HepG2 (cell line): ENCODE data around the gene RHBDL1. TPM values are rescaled to one million over a fixed set of nuclear protein-coding genes. Genes with fewer than 3 reads are reported as not detected.

Source experiments
- ATAC-seq: fragments of 200-7000 bp; cut with Tn5 transposase; 3 replicates; pipeline ENCODE4 v1.9.1; 2020; ENCODE audit warnings: mild to moderate bottlenecking, moderate library complexity
- BruUV-seq: library from RNA; stranded (reverse); fragments of 400-500 nt; replicated peaks from 2 replicates; lab custom pipeline; 2021; lab: Mats Ljungman, UMichigan
- CTCF ChIA-PET: fragments of 300-600 bp; formaldehyde crosslinking; extraction: SDS; loops from one replicate; lab custom pipeline; 2021; ENCODE audit warnings: low total read pairs, inconsistent platforms, low intra/inter-chr PET ratio; lab: Yijun Ruan, JAX
- POLR2A ChIA-PET: fragments of 350-600 bp; sonication (Branson Sonifier 250); formaldehyde crosslinking; loops from one replicate; lab custom pipeline; 2020; ENCODE audit warnings: antibody characterized with exemption, inconsistent platforms; lab: Yijun Ruan, JAX
- DNase-seq: peaks from one replicate; pipeline ENCODE4 v3.0.0-alpha.2; 2015; ENCODE audit warnings: low spot score
- FAIRE-seq: peaks from 3 replicates; lab custom pipeline; 2011; peaks lifted over from hg19 to GRCh38; lab: Jason Lieb, UNC
- H2AFZ ChIP-seq: one replicate; pipeline ENCODE4 v1.6.1; 2011; ENCODE audit warnings: low read length, inconsistent platforms
- H3K27ac ChIP-seq: fragments of 300-600 bp; 3 replicates; pipeline ENCODE4 v1.8.0; 2011; ENCODE audit warnings: mixed run types, mild to moderate bottlenecking, mixed read lengths, low read length, inconsistent platforms; ENCODE audit not compliant: insufficient read depth; ENCODE audit errors: extremely low read length
- H3K27me3 ChIP-seq, 2 experiments: fragments of 200-600 bp in 1 of 2; 2 replicates in 1 of 2; 3 replicates in 1 of 2; pipeline versions ENCODE4 v1.6.0 to v1.8.0; 2011; ENCODE audit warnings: low read length in 2 of 2, mild to moderate bottlenecking in 2 of 2, moderate library complexity in 2 of 2, inconsistent platforms in 1 of 2; ENCODE audit not compliant: insufficient read depth in 2 of 2, control insufficient read depth in 1 of 2
- H3K36me3 ChIP-seq, 2 experiments: fragments of 200-600 bp in 1 of 2; replicated peaks in 1 of 2; 2 replicates in 1 of 2; 3 replicates in 1 of 2; pipeline versions ENCODE4 v1.5.1 to v1.8.0; 2011; ENCODE audit warnings: low read length in 2 of 2, inconsistent platforms in 1 of 2; ENCODE audit not compliant: insufficient read depth in 2 of 2, control insufficient read depth in 1 of 2
- H3K4me1 ChIP-seq: 2 replicates; pipeline ENCODE4 v1.5.1; 2012; ENCODE audit warnings: low read length, inconsistent platforms; ENCODE audit not compliant: insufficient read depth
- H3K4me2 ChIP-seq: 2 replicates; pipeline ENCODE4 v1.6.0; 2011; ENCODE audit warnings: low read depth, low read length, inconsistent platforms
- H3K4me3 ChIP-seq, 3 experiments: fragments of 200-600 bp in 1 of 3; sonication (generic), shearing (Covaris generic) in 1 of 3; replicated peaks in 1 of 3; 2 replicates each; pipeline ENCODE4 v1.5.1; 2011 to 2016; ENCODE audit warnings: low read length in 3 of 3, inconsistent platforms in 2 of 3, low read depth in 2 of 3, mild to moderate bottlenecking in 2 of 3, control low read depth in 1 of 3, mixed read lengths in 1 of 3; ENCODE audit not compliant: insufficient read depth in 1 of 3
- H3K79me2 ChIP-seq: one replicate; pipeline ENCODE4 v1.6.1; 2011; ENCODE audit warnings: low read length, inconsistent platforms; ENCODE audit not compliant: insufficient read depth
- H3K9ac ChIP-seq: 2 replicates; pipeline ENCODE4 v1.6.0; 2011; ENCODE audit warnings: mild to moderate bottlenecking, low read depth, low read length, inconsistent platforms; ENCODE audit not compliant: insufficient read depth
- H3K9me3 ChIP-seq: 2 replicates; pipeline ENCODE4 v1.5.1; 2012; ENCODE audit warnings: mild to moderate bottlenecking, low read length
- H4K20me1 ChIP-seq: 2 replicates; pipeline ENCODE4 v1.6.0; 2011; ENCODE audit warnings: inconsistent platforms, mild to moderate bottlenecking, low read length, moderate library complexity; ENCODE audit not compliant: insufficient read depth
- AGO2 ChIP-seq: fragments of 200-400 bp; formaldehyde crosslinking; optimal IDR thresholded peaks from 2 replicates; pipeline ENCODE3; 2017; ENCODE audit warnings: mild to moderate bottlenecking, low read depth, low read length, moderate library complexity
- HNRNPL ChIP-seq: fragments of 200-400 bp; formaldehyde crosslinking; IDR thresholded peaks from 2 replicates; pipeline ENCODE4 v1.6.1; 2017; ENCODE audit warnings: mild to moderate bottlenecking, low read depth, low read length
- MXD1 ChIP-seq: sonication (generic); formaldehyde crosslinking; IDR thresholded peaks from 2 replicates; pipeline ENCODE4 v1.4.0; 2020; ENCODE audit warnings: mild to moderate bottlenecking, missing genetic modification reagents
- POLR2A ChIP-seq, 2 experiments: IDR thresholded peaks; 2 replicates each; pipeline ENCODE4 v1.6.1; 2011; ENCODE audit warnings: low read depth in 2 of 2, low read length in 2 of 2, mild to moderate bottlenecking in 1 of 2, moderate library complexity in 1 of 2; ENCODE audit not compliant: insufficient read depth in 1 of 2
- RBFOX2 ChIP-seq: fragments of 200-400 bp; formaldehyde crosslinking; IDR thresholded peaks from 2 replicates; pipeline ENCODE4 v1.6.1; 2017; ENCODE audit warnings: low read depth, mild to moderate bottlenecking, low read length
- RFX1 ChIP-seq: fragments of 450-650 bp; IDR thresholded peaks from 2 replicates; pipeline ENCODE4 v1.6.1; 2017
- SSRP1 ChIP-seq: IDR thresholded peaks from 2 replicates; pipeline ENCODE4 v1.6.1; 2016; ENCODE audit warnings: control low read depth
- ZGPAT ChIP-seq: IDR thresholded peaks from 2 replicates; pipeline ENCODE4 v1.6.1; 2016; ENCODE audit warnings: mild to moderate bottlenecking
- WGBS: methylation state at CpG from one replicate; pipeline ENCODE4 v1.1.6; 2017; ENCODE audit warnings: low lambda C conversion rate; 5-methylcytosine and 5-hydroxymethylcytosine counted together
- in situ Hi-C: cut with HindIII; loops from 2 replicates; pipeline ENCODE4 v1.10.0; 2017; ENCODE audit warnings: low pct_unique_long_range_greater_than_20kb; ENCODE audit not compliant: extremely low pct_ligation_motif_present
- intact Hi-C: fragments of 100-400 bp; cut with micrococcal nuclease; formaldehyde crosslinking; loops from one replicate; pipeline ENCODE4 v1.10.0; 2022; ENCODE audit not compliant: unreplicated experiment
- polyA plus RNA-seq, 8 experiments: library from polyadenylated mRNA; depleted of rRNA in 3 of 8; stranded (reverse) in 7 of 8; unstranded in 1 of 8; fragments of >200 nt; fragmentation: Illumina TruSeq in 4 of 8; extraction: Trizol in 4 of 8; gene quantifications; 2 replicates each; pipeline versions ENCODE4 v1.2.1 to v1.2.3, GENCODE V29; 2011 to 2016; ENCODE audit warnings: low read depth in 4 of 8, missing spikeins in 1 of 8, mixed read lengths in 1 of 8; ENCODE audit not compliant: insufficient read depth in 1 of 8
- total RNA-seq, 5 experiments: library from RNA; depleted of rRNA; stranded (reverse); fragments of >200 nt; fragmentation: Illumina TruSeq; extraction: Trizol; gene quantifications; 2 replicates each; pipeline ENCODE4 v1.2.3, GENCODE V29; 2016; ENCODE audit warnings: low read depth in 1 of 5

The RHBDL1 gene
- total and polyA plus RNA-seq, 2 of the 13 experiments (the other 11 are each of a cell fraction or from before 2014, with no cell fraction given), result 1.8 to 3.8 TPM

- H3K9ac ChIP-seq, result no peak within 1 kb of the TSS
- ATAC-seq (no peak), DNase-seq (no peak), FAIRE-seq (no peak)
- ChIA-PET CTCF (no interaction called here), POLR2A (no interaction called here)
- no peaks in the 10 kb centered on the region for H3K9me3 ChIP-seq
- TF ChIP-seq RBFOX2 (peak; percentile 15), MXD1 (CRISPR knock-in tag) (no peak), RFX1 (peak; percentile 48; the same call in 1 of the 2 replicates), HNRNPL (0 out of 2 replicates have a peak, but pooled peaks have one; percentile 17), AGO2 (peak; percentile 18)
- H3K79me2 ChIP-seq, result peaks cover 18% of the 10 kb centered on the region
- H3K4me3 ChIP-seq, result no peak within 1 kb of the TSS
- no peak within 1 kb of the TSS for H2AFZ ChIP-seq
- H3K27ac ChIP-seq, result no peak within 1 kb of the TSS
- H3K36me3 ChIP-seq, result peaks cover 11 to 20% of the 10 kb centered on the region in 2 experiments; a peak in 4 of 5 replicates
- H4K20me1 ChIP-seq, result 0 out of 2 replicates have a peak, but pooled peaks cover 3% of the 10 kb centered on the region
- peaks cover 23% of the 10 kb centered on the region for H3K4me1 ChIP-seq
- intact Hi-C loops, result no loop called here
- H3K4me2 ChIP-seq, result no peak within 1 kb of the TSS
- no peaks in the 10 kb centered on the region; a peak in 1 of 5 replicates for H3K27me3 ChIP-seq
- in situ Hi-C loops, result no loop called here
- 98% methylated on average over 67 of the region's 91 CpGs for WGBS
- BruUV-seq, result no TSS peak
These were observed 8.8 kb downstream of the RHBDL1 start, which contains the start of gene JMJD8 for GRCh38 chr16:684071-684794. Gene JMJD8, minus strand, starts transcription at chr16:684334. Its CDS starts 15 bp downstream, at chr16:684319.

GRCh38 chr16:684961-685696, 9.7 kb downstream of the RHBDL1 start:
- in situ Hi-C loops (no loop called here), intact Hi-C loops (no loop called here)
- Histone ChIP-seq H3K79me2 (peaks cover 18% of the 10 kb centered on the region), H2AFZ (no peak overlapping the region), H3K27me3 (no peaks in the 10 kb centered on the region; a peak in 1 of 5 replicates), H3K4me1 (peaks cover 26% of the 10 kb centered on the region), H3K9me3 (no peaks in the 10 kb centered on the region), H4K20me1 (0 out of 2 replicates have a peak, but pooled peaks cover 3% of the 10 kb centered on the region), H3K36me3 (peaks cover 11 to 20% of the 10 kb centered on the region in 2 experiments; a peak in 4 of 5 replicates), H3K4me2 (no peak overlapping the region), H3K27ac (no peak overlapping the region), H3K4me3 (no peak overlapping the region), H3K9ac (no peak overlapping the region)
- no peak for ATAC-seq
- BruUV-seq, result no TSS peak
- POLR2A ChIA-PET, result no interaction called here
- FAIRE-seq, result no peak
- no peak for DNase-seq
- 97% methylated on average over 45 of the region's 61 CpGs for WGBS
- CTCF ChIA-PET, result interaction anchor here (1.1 to 1.5 kb wide), 2 partner anchors 17 to 74 kb away, joined by 3 to 4 read pairs; partner anchors contain the start of gene RHOT2
- peak in 1 of 2 experiments; percentile 36; a peak in 2 of 4 replicates for TF ChIP-seq POLR2A (IDR thresholded peaks at IDR 0.05; ENCODE audit: insufficient read depth in 1 of 2, low read depth in 2 of 2, low read length in 2 of 2)
- peak; percentile 62 for TF ChIP-seq RBFOX2
- peak; percentile 60 for TF ChIP-seq AGO2
- 0 out of 2 replicates have a peak, but pooled peaks have one; percentile 57 for TF ChIP-seq SSRP1 (CRISPR knock-in tag)
- TF ChIP-seq ZGPAT (CRISPR knock-in tag), result no peak
